ENCODE data around the gene PTPRT.

PTPRT gene

DNA sequence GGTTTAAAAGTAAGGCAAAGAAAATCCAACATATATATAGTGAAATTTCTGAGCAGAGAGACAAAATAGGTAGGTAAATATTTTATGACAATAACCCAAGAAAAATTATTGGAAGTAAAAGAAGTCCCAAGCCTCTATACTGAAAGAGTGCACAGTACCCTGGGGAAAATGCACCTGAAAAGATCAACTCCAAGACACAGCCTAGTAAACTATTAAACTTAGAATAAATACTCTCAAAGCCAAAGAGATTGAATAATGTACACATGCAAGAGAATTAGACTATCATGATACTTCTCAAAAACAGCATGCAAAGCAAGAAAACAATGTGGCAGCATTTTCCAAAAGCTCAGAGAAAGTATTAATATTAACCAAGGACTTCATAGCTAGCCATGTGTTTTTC lies 894.7 kb downstream of the PTPRT start:
- no peaks in the 10 kb centered on the region for H3K36me3 ChIP-seq (ENCODE audit: insufficient read depth, low read length)
- H3K4me3 ChIP-seq (ENCODE audit: low read length): no peak overlapping the region
- H3K27me3 ChIP-seq (ENCODE audit: insufficient read depth, low read length): no peaks in the 10 kb centered on the region
- H2AFZ ChIP-seq (ENCODE audit: low read depth, low read length): no peak overlapping the region
- H3K4me1 ChIP-seq (ENCODE audit: insufficient read depth, low read length): no peaks in the 10 kb centered on the region
- H3K9me3 ChIP-seq (ENCODE audit: low read length): no peaks in the 10 kb centered on the region

DNA sequence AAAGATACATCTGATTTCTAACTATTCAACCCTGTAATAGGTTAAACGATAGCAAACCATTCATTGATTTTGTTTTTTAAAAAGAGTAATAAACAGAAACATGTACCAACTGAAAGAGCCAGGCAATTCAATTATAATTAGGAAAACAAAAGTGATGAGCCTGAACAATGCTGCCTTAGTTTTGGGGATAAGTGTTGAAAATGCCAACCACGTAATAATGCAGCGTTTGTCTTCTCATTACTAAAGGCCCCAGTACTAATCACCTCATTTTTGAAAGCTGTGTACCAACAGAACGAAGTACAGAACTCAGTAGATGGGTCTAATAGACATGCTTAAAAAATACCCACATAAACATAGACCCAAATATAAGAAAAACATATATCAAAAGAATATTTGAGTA lies 907.9 kb downstream of the PTPRT start:
- H3K9me3 ChIP-seq (ENCODE audit: low read length): no peaks in the 10 kb centered on the region
- H3K4me3 ChIP-seq (ENCODE audit: low read length): no peak overlapping the region
- no peaks in the 10 kb centered on the region for H3K27me3 ChIP-seq (ENCODE audit: insufficient read depth, low read length)
- H3K36me3 ChIP-seq (ENCODE audit: insufficient read depth, low read length): no peaks in the 10 kb centered on the region
- no peaks in the 10 kb centered on the region for H3K4me1 ChIP-seq (ENCODE audit: insufficient read depth, low read length)
- no peak overlapping the region for H2AFZ ChIP-seq (ENCODE audit: low read depth, low read length)

DNA sequence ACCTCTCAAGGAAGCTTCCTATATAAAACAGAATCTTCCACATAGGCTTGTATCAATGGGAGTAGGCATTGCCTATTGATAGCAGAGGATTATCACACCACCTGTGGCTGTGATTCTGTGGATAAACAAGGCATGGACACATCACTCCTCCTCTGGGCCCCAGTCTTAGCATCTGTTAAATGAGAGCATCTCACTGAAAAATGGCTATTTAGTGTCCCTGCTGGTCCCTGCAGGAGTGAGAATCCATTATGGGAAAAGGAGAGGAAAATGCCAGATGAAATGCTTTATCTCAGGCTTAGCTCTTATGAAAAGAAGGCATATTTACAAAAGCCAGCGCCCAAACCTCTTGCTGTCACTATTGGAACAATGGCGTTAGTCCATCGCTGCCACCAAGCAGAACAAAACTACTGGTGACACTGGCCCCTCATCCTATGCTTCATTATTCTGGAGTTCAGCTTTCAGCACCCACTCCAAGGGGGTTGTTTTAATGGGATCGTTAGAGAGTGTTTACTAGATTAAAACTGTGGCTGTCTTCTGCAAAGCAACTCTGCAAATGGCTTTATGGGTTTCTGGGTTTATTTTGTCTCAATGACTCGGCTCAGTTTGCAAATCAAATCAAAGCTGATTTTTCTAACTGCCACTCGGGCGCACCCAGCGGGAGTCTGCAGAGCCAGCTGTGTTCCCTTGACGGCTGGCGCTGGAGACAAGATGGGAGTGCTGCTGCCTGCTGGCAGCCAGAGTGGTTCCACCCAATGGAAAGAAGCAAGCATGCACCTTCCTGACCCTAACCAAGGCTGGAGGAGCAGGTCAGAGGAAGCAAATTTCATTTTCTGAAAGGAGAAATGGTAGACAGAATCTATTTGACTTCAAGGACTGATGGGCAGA lies 912.7 kb downstream of the PTPRT start:
- Histone ChIP-seq H2AFZ (ENCODE audit: low read depth, low read length) (no peak overlapping the region), H3K4me1 (ENCODE audit: insufficient read depth, low read length) (no peaks in the 10 kb centered on the region), H3K27me3 (ENCODE audit: insufficient read depth, low read length) (no peaks in the 10 kb centered on the region)

DNA sequence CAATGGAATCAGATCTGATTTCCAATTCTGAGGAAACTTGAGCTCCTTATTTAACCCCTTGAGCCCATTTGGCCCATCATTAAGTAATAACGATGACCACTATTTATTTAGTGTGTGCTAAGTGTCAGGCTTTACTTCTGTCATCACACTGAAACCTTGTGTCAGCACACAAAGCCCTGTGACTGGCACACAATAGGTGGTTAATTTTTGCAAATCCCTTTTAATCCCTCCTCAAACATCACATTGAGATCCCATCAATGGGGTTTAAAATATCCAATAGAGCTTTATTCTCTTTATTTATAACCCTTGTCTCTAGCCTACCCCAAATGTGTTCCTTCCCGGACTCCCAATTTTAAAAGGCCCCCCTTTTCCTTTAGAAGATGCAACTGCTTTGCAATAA lies 914.7 kb downstream of the PTPRT start:
- Histone ChIP-seq H3K4me3 (ENCODE audit: low read length) (no peak overlapping the region), H3K4me1 (ENCODE audit: insufficient read depth, low read length) (no peaks in the 10 kb centered on the region), H3K27me3 (ENCODE audit: insufficient read depth, low read length) (no peaks in the 10 kb centered on the region), H3K36me3 (ENCODE audit: insufficient read depth, low read length) (no peaks in the 10 kb centered on the region), H3K9me3 (ENCODE audit: low read length) (no peaks in the 10 kb centered on the region), H2AFZ (ENCODE audit: low read depth, low read length) (no peak overlapping the region)

More for the DNA sequence above, 912.7 kb downstream of the PTPRT start:
- no peaks in the 10 kb centered on the region for H3K9me3 ChIP-seq (ENCODE audit: low read length)
- H3K36me3 ChIP-seq (ENCODE audit: insufficient read depth, low read length): no peaks in the 10 kb centered on the region
- H3K4me3 ChIP-seq (ENCODE audit: low read length): no peak overlapping the region

DNA sequence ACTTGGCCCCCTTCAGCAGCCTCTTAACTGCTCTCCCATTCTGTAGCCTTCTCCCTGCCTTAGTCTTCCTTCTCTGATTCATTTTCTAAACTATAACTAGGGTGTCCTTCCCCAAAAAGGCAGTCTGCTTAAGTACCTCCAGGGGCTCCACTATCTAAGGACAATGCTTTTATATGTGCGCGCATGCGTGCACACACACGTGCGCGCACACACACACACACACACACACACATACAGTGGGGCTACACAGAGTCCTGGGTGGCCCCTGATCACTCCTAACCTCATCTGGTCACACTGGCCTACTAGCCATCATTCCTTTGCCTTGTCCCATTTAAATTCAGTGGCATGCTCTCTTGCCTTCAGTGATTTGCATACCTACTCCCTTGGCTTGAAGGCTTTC lies 917.2 kb downstream of the PTPRT start:
- no peak overlapping the region for H2AFZ ChIP-seq (ENCODE audit: low read depth, low read length)
- no peaks in the 10 kb centered on the region for H3K4me1 ChIP-seq (ENCODE audit: insufficient read depth, low read length)
- no peaks in the 10 kb centered on the region for H3K36me3 ChIP-seq (ENCODE audit: insufficient read depth, low read length)
- H3K9me3 ChIP-seq (ENCODE audit: low read length): no peaks in the 10 kb centered on the region
- no peaks in the 10 kb centered on the region for H3K27me3 ChIP-seq (ENCODE audit: insufficient read depth, low read length)
- no peak overlapping the region for H3K4me3 ChIP-seq (ENCODE audit: low read length)

DNA sequence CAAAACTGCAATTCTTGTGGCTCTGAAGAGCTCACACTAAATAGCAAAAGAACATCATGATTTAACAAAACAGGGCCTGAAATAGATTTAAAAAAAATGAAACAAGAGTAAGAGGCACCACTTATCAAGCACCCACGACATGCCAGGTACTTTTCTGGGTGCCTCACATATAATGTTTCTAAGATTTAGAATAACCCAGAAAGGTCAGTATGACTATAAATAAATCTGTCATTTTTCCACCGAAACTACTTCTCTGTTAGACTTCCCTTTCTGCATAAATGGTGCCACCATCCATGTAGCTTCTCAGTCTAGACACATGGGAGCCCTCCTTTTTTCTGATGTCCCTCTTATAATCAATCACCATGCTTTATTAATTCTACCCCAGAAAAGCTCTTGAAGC lies 919.2 kb downstream of the PTPRT start:
- H2AFZ ChIP-seq (ENCODE audit: low read depth, low read length): no peak overlapping the region
- no peaks in the 10 kb centered on the region for H3K9me3 ChIP-seq (ENCODE audit: low read length)
- no peaks in the 10 kb centered on the region for H3K27me3 ChIP-seq (ENCODE audit: insufficient read depth, low read length)
- H3K36me3 ChIP-seq (ENCODE audit: insufficient read depth, low read length): no peaks in the 10 kb centered on the region
- no peak overlapping the region for H3K4me3 ChIP-seq (ENCODE audit: low read length)
- no peaks in the 10 kb centered on the region for H3K4me1 ChIP-seq (ENCODE audit: insufficient read depth, low read length)

DNA sequence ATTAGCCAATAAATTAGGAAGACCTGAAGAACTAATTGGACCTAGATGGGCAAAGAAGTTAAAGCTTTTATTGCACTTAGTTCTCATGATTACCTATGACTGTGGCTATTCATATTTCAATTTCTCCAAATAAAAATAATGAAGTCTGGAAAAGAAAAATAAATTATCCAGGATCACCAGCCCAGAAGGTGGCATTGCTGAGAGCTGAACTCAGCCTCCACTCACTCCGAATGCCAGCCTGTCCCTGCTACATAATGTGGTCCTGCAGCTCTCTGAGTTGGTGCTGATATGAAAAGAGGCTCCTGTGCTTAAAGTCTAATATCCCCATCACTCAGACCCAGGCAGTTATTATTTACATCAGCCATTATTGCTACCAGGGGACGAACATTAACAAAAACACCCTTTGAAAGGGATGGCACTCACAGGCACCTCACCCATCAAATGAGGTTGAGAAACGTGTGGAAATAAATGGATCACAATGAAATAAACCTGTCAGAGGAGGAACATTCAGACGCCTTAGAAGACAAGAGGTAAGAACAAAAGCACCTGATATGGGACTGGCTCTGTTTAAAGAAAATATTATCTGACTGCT lies 921.8 kb downstream of the PTPRT start:
- Histone ChIP-seq H2AFZ (ENCODE audit: low read depth, low read length) (no peak overlapping the region), H3K4me3 (ENCODE audit: low read length) (no peak overlapping the region), H3K4me1 (ENCODE audit: insufficient read depth, low read length) (no peaks in the 10 kb centered on the region), H3K27me3 (ENCODE audit: insufficient read depth, low read length) (no peaks in the 10 kb centered on the region), H3K36me3 (ENCODE audit: insufficient read depth, low read length) (no peaks in the 10 kb centered on the region), H3K9me3 (ENCODE audit: low read length) (no peaks in the 10 kb centered on the region)

DNA sequence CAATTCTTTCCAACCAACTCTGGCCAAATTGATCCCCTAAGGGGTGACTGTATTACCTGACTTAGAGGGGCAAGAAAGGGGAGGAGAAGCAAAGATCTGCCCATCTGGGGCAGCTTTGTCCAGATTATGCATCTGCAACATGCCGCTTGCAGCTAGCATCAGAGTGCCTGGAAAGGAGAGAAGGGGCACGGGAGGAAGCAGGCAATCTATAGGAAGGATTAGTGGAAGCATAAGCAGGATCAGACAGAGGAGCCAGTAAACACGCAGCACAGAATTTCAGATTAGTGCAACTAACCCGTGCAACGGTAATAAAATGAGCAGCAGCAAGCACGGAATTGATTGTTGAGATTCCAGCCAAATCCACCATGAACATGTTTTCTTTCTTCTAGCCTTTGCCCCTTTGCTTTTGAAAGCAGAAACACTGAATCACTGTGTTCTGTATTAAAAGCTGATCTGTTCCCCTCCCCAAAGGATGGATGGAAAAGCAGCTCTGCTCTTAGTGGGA lies 927.9 kb downstream of the PTPRT start:
- Histone ChIP-seq H3K36me3 (ENCODE audit: insufficient read depth, low read length) (no peaks in the 10 kb centered on the region), H3K4me1 (ENCODE audit: insufficient read depth, low read length) (no peaks in the 10 kb centered on the region), H3K9me3 (ENCODE audit: low read length) (no peaks in the 10 kb centered on the region), H3K4me3 (ENCODE audit: low read length) (no peak overlapping the region), H3K27me3 (ENCODE audit: insufficient read depth, low read length) (no peaks in the 10 kb centered on the region), H2AFZ (ENCODE audit: low read depth, low read length) (no peak overlapping the region)

DNA sequence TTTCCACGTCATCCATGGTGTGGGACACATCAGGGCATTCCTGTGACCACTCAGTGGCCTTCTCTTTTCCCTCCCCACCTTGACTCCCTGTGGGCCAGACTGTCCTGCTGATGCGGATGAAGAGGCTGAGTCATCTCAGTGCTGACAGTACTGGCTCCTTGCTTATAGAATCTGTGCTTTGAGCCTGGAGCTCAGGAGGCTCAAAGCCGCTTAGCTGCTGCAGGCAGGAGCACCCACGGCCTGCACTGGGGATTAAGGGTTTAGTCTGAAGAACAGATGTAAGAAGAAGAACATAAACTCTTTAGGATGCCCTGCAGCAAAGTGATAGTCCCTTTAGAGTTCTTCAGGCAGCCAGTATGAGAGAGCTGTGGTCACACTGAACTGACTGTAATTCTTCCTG lies 929.5 kb downstream of the PTPRT start:
- no peaks in the 10 kb centered on the region for H3K27me3 ChIP-seq (ENCODE audit: insufficient read depth, low read length)

DNA sequence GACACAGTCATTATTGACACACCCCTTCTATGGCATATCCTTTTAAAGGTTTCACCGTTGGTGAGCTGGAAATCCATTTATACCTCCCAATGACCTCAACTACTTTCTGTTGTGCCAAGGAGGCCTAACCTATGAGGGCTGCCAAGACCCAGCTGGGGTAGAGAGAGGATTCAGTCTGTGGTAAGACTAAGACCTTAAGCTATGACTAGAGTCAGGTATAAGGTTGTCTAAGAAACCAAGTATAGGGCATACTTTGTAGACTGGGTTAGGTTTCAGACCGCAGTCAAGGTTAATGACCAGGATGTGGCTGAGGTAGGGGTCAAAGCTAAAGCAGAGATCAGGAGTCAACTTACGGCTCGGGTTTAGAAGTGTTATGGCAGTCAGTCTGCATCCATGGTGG lies 930.3 kb downstream of the PTPRT start:
- no peaks in the 10 kb centered on the region for H3K36me3 ChIP-seq (ENCODE audit: insufficient read depth, low read length)
- no peaks in the 10 kb centered on the region for H3K9me3 ChIP-seq (ENCODE audit: low read length)
- no peak overlapping the region for H3K4me3 ChIP-seq (ENCODE audit: low read length)
- no peaks in the 10 kb centered on the region for H3K27me3 ChIP-seq (ENCODE audit: insufficient read depth, low read length)
- no peaks in the 10 kb centered on the region for H3K4me1 ChIP-seq (ENCODE audit: insufficient read depth, low read length)
- H2AFZ ChIP-seq (ENCODE audit: low read depth, low read length): no peak overlapping the region

More for the DNA sequence above, 929.5 kb downstream of the PTPRT start:
- Histone ChIP-seq H3K4me3 (ENCODE audit: low read length) (no peak overlapping the region), H3K9me3 (ENCODE audit: low read length) (no peaks in the 10 kb centered on the region), H3K4me1 (ENCODE audit: insufficient read depth, low read length) (no peaks in the 10 kb centered on the region), H2AFZ (ENCODE audit: low read depth, low read length) (no peak overlapping the region), H3K36me3 (ENCODE audit: insufficient read depth, low read length) (no peaks in the 10 kb centered on the region)

DNA sequence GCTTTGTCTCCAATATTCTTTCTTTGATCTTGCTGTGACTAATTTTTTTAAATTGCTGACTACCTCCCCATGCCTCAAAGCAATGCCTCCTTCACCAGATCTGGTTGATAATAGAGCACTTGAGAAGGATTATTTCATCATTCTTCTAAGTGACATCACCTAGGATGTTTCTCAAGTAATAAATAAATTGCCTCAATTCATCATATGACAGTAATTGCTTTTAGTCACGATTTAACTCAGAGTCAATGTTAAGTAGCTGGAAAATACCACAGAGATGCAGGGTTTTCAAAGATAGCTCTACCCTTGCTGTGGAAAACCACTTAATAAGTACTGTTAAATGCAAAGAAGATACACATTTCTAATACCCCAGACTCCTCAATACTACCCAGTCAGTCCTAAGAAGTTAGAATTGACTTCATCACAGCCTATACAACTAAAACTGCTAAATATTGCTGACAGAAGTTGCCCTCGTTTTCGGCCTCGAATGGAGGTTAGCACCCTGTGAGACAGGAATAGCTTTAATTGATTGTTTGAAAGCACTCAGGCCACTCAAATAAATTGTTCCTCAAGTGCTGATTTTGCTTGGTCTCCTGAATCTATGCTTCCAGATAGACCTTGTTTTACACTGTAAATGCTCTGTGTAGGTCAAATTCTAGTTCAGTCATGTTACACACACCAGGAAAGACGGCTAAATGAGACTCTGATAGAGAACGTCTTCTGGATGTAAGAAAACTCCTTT lies 931.0 kb downstream of the PTPRT start:
- Histone ChIP-seq H3K9me3 (ENCODE audit: low read length) (no peaks in the 10 kb centered on the region), H3K36me3 (ENCODE audit: insufficient read depth, low read length) (no peaks in the 10 kb centered on the region), H3K27me3 (ENCODE audit: insufficient read depth, low read length) (no peaks in the 10 kb centered on the region), H3K4me3 (ENCODE audit: low read length) (no peak overlapping the region), H2AFZ (ENCODE audit: low read depth, low read length) (no peak overlapping the region), H3K4me1 (ENCODE audit: insufficient read depth, low read length) (no peaks in the 10 kb centered on the region)

DNA sequence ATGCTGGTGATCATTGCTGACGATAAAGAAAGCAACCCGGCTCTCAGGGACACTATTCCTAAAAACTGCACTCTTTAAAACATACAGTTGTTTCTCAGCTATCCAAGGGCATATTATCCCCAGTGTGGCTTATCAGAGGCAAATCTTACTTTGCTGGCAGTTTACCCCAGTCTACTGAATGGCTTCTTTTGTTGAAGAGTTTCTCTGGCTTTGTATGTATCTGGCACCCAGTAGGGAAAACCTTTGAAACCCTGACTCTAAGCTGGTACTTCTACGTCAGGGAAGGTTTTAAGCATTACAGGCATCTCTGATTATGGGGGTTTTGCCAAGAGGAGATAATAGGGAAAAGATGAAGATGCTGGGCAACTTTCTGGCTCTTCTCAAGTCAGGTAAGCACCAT lies 933.9 kb downstream of the PTPRT start:
- no peak overlapping the region for H3K4me3 ChIP-seq (ENCODE audit: low read length)
- H3K36me3 ChIP-seq (ENCODE audit: insufficient read depth, low read length): no peaks in the 10 kb centered on the region
- H2AFZ ChIP-seq (ENCODE audit: low read depth, low read length): no peak overlapping the region
- H3K9me3 ChIP-seq (ENCODE audit: low read length): no peaks in the 10 kb centered on the region
- no peaks in the 10 kb centered on the region for H3K4me1 ChIP-seq (ENCODE audit: insufficient read depth, low read length)
- H3K27me3 ChIP-seq (ENCODE audit: insufficient read depth, low read length): no peaks in the 10 kb centered on the region

DNA sequence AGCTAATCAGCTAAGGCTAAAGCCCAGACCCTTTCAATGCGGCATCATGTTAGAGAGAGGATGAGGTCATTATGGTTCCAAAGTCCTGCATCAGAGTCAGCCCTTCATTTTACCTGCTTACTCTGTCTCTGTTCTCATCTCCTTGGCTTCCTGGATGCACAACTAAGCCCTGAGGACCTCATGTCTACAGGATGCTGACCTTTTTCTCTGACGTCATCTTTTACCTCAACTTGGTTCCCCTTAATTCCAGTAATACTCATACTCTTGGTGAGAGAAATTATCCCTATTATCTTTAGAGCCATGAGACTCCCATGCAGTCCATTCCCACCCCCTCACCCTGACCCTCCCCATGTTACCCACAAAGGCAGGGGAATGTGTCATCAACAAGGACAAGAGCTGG lies 935.0 kb downstream of the PTPRT start:
- no peak overlapping the region for H3K4me3 ChIP-seq (ENCODE audit: low read length)
- H3K4me1 ChIP-seq (ENCODE audit: insufficient read depth, low read length): no peaks in the 10 kb centered on the region
- no peaks in the 10 kb centered on the region for H3K36me3 ChIP-seq (ENCODE audit: insufficient read depth, low read length)
- no peaks in the 10 kb centered on the region for H3K9me3 ChIP-seq (ENCODE audit: low read length)
- no peak overlapping the region for H2AFZ ChIP-seq (ENCODE audit: low read depth, low read length)
- no peaks in the 10 kb centered on the region for H3K27me3 ChIP-seq (ENCODE audit: insufficient read depth, low read length)

All from neuron (in vitro differentiated cells).